ENCODE results near the gene ARHGAP6.

DNA sequence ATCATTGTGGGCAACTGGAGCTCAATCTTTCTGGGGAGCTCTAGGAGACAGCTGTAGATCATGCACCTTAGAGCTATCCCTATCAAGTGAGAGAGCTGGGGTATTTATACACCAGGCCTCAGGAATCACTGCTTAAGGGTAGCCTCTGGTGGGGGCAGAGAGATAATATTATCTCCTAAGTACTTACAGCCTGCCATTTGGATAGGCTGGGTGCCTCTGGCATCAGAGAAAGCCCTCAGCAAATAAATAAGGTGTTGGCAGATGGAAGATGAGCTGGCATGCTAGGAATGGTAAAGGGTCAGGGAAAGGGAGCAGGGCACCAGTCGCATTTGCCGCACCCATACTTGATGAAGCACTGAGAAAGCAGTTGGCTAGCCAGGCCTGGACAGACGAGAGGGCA, 478.7 kb downstream of the ARHGAP6 start:
- no peak for TF ChIP-seq SNAI2 (CRISPR knock-in tag; IDR thresholded peaks at IDR 0.05)
- no peak for TF ChIP-seq ZNF8 (CRISPR knock-in tag; IDR thresholded peaks at IDR 0.05)
- TF ChIP-seq, protein P1, sequence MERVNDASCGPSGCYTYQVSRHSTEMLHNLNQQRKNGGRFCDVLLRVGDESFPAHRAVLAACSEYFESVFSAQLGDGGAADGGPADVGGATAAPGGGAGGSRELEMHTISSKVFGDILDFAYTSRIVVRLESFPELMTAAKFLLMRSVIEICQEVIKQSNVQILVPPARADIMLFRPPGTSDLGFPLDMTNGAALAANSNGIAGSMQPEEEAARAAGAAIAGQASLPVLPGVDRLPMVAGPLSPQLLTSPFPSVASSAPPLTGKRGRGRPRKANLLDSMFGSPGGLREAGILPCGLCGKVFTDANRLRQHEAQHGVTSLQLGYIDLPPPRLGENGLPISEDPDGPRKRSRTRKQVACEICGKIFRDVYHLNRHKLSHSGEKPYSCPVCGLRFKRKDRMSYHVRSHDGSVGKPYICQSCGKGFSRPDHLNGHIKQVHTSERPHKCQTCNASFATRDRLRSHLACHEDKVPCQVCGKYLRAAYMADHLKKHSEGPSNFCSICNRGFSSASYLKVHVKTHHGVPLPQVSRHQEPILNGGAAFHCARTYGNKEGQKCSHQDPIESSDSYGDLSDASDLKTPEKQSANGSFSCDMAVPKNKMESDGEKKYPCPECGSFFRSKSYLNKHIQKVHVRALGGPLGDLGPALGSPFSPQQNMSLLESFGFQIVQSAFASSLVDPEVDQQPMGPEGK (CRISPR knock-in tag; IDR thresholded peaks at IDR 0.05; ENCODE audit: borderline replicate concordance) = no peak
- TF ChIP-seq, protein P2, sequence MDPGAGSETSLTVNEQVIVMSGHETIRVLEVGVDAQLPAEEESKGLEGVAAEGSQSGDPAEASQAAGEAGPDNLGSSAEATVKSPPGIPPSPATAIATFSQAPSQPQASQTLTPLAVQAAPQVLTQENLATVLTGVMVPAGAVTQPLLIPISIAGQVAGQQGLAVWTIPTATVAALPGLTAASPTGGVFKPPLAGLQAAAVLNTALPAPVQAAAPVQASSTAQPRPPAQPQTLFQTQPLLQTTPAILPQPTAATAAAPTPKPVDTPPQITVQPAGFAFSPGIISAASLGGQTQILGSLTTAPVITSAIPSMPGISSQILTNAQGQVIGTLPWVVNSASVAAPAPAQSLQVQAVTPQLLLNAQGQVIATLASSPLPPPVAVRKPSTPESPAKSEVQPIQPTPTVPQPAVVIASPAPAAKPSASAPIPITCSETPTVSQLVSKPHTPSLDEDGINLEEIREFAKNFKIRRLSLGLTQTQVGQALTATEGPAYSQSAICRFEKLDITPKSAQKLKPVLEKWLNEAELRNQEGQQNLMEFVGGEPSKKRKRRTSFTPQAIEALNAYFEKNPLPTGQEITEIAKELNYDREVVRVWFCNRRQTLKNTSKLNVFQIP (CRISPR knock-in tag; IDR thresholded peaks at IDR 0.05; ENCODE audit: borderline replicate concordance, low read depth) = no peak
- TF ChIP-seq ZFP30 (CRISPR knock-in tag; IDR thresholded peaks at IDR 0.05) = no peak
- TF ChIP-seq ZC3H10 (CRISPR knock-in tag; IDR thresholded peaks at IDR 0.05) = no peak
- no peak for TF ChIP-seq TCF4 (CRISPR knock-in tag; IDR thresholded peaks at IDR 0.05; ENCODE audit: borderline replicate concordance)
- TF ChIP-seq ZFP3 (CRISPR knock-in tag; IDR thresholded peaks at IDR 0.05) = no peak
- TF ChIP-seq, protein P3, sequence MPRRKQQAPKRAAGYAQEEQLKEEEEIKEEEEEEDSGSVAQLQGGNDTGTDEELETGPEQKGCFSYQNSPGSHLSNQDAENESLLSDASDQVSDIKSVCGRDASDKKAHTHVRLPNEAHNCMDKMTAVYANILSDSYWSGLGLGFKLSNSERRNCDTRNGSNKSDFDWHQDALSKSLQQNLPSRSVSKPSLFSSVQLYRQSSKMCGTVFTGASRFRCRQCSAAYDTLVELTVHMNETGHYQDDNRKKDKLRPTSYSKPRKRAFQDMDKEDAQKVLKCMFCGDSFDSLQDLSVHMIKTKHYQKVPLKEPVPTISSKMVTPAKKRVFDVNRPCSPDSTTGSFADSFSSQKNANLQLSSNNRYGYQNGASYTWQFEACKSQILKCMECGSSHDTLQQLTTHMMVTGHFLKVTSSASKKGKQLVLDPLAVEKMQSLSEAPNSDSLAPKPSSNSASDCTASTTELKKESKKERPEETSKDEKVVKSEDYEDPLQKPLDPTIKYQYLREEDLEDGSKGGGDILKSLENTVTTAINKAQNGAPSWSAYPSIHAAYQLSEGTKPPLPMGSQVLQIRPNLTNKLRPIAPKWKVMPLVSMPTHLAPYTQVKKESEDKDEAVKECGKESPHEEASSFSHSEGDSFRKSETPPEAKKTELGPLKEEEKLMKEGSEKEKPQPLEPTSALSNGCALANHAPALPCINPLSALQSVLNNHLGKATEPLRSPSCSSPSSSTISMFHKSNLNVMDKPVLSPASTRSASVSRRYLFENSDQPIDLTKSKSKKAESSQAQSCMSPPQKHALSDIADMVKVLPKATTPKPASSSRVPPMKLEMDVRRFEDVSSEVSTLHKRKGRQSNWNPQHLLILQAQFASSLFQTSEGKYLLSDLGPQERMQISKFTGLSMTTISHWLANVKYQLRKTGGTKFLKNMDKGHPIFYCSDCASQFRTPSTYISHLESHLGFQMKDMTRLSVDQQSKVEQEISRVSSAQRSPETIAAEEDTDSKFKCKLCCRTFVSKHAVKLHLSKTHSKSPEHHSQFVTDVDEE (CRISPR knock-in tag; IDR thresholded peaks at IDR 0.05) = no peak
- TF ChIP-seq CSDC2 (CRISPR knock-in tag; IDR thresholded peaks at IDR 0.05) = no peak
- no peak for TF ChIP-seq ISL1 (CRISPR knock-in tag; IDR thresholded peaks at IDR 0.05)
- TF ChIP-seq, protein P4, sequence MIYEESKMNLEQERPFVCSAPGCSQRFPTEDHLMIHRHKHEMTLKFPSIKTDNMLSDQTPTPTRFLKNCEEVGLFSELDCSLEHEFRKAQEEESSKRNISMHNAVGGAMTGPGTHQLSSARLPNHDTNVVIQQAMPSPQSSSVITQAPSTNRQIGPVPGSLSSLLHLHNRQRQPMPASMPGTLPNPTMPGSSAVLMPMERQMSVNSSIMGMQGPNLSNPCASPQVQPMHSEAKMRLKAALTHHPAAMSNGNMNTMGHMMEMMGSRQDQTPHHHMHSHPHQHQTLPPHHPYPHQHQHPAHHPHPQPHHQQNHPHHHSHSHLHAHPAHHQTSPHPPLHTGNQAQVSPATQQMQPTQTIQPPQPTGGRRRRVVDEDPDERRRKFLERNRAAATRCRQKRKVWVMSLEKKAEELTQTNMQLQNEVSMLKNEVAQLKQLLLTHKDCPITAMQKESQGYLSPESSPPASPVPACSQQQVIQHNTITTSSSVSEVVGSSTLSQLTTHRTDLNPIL (CRISPR knock-in tag; IDR thresholded peaks at IDR 0.05; ENCODE audit: low read depth) = no peak
- no peak for TF ChIP-seq OSR1 (CRISPR knock-in tag; IDR thresholded peaks at IDR 0.05)
